Chondrocyte (in vitro differentiated cells): ENCODE measurements around the gene LSM3. TPM values are rescaled to one million over a fixed set of nuclear protein-coding genes. Genes with fewer than 3 reads are reported as not detected.
A peak's percentile ranks its signal among the peaks of the same experiment; 100 is the strongest.

Source experiments
- DNase-seq: peaks from one replicate; pipeline ENCODE4 v3.0.0; 2021; ENCODE audit warnings: mixed read lengths, low spot score
- H3K27ac Mint-ChIP-seq: one replicate; pipeline ENCODE4 v1.8.0; 2021; ENCODE audit warnings: mild to moderate bottlenecking, moderate library complexity, mixed read lengths; ENCODE audit not compliant: unreplicated experiment
- H3K27me3 Mint-ChIP-seq: 2 replicates; pipeline ENCODE4 v1.8.0; 2021; ENCODE audit warnings: low read depth, mixed read lengths
- H3K36me3 Mint-ChIP-seq: 2 replicates; pipeline ENCODE4 v1.8.0; 2021; ENCODE audit warnings: low read depth, mixed read lengths
- H3K4me1 Mint-ChIP-seq: 2 replicates; pipeline ENCODE4 v1.8.0; 2021; ENCODE audit warnings: low read depth, mild to moderate bottlenecking, mixed read lengths
- H3K4me3 Mint-ChIP-seq: one replicate; pipeline ENCODE4 v1.8.0; 2021; ENCODE audit warnings: mild to moderate bottlenecking, moderate library complexity, mixed read lengths; ENCODE audit not compliant: unreplicated experiment
- H3K9me3 Mint-ChIP-seq: 2 replicates; pipeline ENCODE4 v1.8.0; 2021; ENCODE audit warnings: low read depth, mixed read lengths
- total RNA-seq: library from RNA; stranded (reverse); gene quantifications from 3 replicates; pipeline ENCODE4 v1.2.1, GENCODE V29; 2021
- TF ChIP-seq, protein P1 (sequence below): fragments of 200-600 bp; sonication (generic); IDR thresholded peaks from 2 replicates; pipeline ENCODE4 v1.5.0; 2021; ENCODE audit warnings: antibody characterized with exemption, mild to moderate bottlenecking, moderate library complexity

LSM3 gene
- total RNA-seq, 1 donor from 2014 or later: 8.1 TPM

DNA sequence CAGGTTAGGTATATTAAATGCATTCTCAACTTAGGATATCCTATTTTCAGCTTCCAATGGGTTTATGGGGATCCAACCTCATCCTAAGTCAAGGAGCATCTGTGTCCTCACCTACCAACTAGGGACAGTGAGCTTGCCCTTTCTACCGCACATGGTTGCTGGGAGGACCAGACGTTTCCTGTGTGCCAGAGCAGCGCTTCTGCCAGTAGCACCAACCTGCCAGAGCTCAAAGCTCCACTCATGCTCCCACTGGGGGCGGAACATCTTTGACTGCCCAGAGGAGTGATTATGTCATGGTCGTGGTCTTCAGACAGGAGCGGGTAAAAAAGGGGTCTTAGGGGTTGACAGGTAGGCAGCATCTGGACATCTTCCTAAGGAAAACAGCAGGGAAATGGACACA, 25.0 kb upstream of the LSM3 start:
- Mint-ChIP-seq H3K4me1 (no peaks in the 10 kb centered on the region), H3K27ac (no peak overlapping the region), H3K9me3 (no peaks in the 10 kb centered on the region), H3K4me3 (no peak overlapping the region), H3K27me3 (no peaks in the 10 kb centered on the region), H3K36me3 (peaks cover 34% of the 10 kb centered on the region)
- TF ChIP-seq, protein P1, sequence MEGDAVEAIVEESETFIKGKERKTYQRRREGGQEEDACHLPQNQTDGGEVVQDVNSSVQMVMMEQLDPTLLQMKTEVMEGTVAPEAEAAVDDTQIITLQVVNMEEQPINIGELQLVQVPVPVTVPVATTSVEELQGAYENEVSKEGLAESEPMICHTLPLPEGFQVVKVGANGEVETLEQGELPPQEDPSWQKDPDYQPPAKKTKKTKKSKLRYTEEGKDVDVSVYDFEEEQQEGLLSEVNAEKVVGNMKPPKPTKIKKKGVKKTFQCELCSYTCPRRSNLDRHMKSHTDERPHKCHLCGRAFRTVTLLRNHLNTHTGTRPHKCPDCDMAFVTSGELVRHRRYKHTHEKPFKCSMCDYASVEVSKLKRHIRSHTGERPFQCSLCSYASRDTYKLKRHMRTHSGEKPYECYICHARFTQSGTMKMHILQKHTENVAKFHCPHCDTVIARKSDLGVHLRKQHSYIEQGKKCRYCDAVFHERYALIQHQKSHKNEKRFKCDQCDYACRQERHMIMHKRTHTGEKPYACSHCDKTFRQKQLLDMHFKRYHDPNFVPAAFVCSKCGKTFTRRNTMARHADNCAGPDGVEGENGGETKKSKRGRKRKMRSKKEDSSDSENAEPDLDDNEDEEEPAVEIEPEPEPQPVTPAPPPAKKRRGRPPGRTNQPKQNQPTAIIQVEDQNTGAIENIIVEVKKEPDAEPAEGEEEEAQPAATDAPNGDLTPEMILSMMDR: no peak
- DNase-seq: no peak

DNA sequence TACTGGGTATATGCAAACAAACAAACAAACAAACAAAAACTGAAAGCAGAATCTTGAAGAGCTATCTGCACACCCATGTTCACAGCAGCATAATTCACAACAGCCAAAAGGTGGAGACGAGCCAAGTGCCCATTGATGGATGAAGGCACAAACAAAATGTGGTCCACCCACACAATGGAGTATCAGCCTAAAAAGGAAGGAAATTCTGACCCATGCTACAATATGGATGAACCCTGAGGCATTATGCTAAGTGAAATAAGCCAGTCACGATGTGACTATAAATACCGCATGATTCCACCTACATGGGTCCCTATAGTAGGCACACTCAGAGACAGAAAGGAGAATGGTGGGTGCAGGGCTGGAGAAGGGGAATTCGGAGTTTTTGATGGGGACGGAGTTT, 24.3 kb upstream of the LSM3 start:
- H3K36me3 Mint-ChIP-seq: peaks cover 38% of the 10 kb centered on the region
- no peaks in the 10 kb centered on the region for H3K4me1 Mint-ChIP-seq
- no peak overlapping the region for H3K4me3 Mint-ChIP-seq
- no peaks in the 10 kb centered on the region for H3K9me3 Mint-ChIP-seq
- DNase-seq: no peak
- H3K27me3 Mint-ChIP-seq: no peaks in the 10 kb centered on the region
- TF ChIP-seq, protein P1: no peak
- peak overlapping the region; percentile 6 for H3K27ac Mint-ChIP-seq

DNA sequence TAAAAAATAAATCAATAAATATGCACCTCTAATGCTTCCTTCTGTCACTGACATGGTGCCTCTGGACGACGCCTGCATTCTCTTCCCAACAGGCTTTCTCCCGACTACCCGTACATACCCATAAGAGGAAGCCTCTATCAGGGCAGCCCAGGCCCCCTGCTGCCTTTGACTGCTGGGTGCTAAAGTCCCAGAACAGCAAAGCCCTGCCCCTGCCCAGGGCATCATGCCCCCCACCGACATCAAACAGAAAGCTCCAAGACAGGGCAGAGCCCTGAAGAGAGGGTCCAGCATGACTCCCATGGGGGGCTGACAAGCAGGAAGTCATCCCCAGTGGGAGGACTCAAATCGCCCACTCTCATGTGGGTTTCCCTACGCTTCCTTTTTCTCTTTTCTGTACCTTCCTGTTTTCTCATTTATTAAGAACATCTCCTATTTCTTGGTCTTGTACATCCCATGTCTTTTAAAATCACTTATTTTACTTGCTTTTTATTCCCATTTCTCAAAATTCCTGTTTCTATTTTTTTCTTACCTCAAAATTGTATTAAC, 23.6 kb upstream of the LSM3 start:
- no peak overlapping the region for H3K4me3 Mint-ChIP-seq
- DNase-seq: no peak
- no peaks in the 10 kb centered on the region for H3K4me1 Mint-ChIP-seq
- H3K27ac Mint-ChIP-seq: peak overlapping the region; percentile 12
- no peaks in the 10 kb centered on the region for H3K27me3 Mint-ChIP-seq
- peaks cover 42% of the 10 kb centered on the region for H3K36me3 Mint-ChIP-seq
- TF ChIP-seq, protein P1: no peak
- H3K9me3 Mint-ChIP-seq: no peaks in the 10 kb centered on the region

DNA sequence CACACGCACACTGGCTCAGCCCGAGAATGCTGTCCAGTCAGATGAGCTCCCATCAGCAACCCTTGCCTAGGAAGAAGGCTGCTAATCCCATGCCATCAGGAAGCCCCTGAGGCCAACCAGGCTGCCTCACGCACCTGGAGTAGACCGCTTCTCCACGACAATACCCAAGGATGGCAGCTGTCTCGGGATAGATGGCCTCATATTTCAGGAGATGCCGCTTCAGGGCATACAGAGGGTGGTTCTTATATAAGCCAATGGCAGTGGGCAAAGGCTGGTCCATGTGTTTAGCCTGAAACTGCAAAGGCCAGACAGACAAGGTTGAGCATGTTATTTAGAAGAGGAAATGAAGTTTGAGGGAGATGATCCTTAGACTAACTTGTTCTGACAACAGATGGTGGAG, 22.4 kb upstream of the LSM3 start:
- Mint-ChIP-seq H3K4me1 (no peaks in the 10 kb centered on the region), H3K27ac (peak overlapping the region; percentile 62), H3K9me3 (peaks cover 4% of the 10 kb centered on the region), H3K27me3 (no peaks in the 10 kb centered on the region), H3K4me3 (no peak overlapping the region), H3K36me3 (peaks cover 51% of the 10 kb centered on the region)
- DNase-seq: no peak
- TF ChIP-seq, protein P1: no peak

DNA sequence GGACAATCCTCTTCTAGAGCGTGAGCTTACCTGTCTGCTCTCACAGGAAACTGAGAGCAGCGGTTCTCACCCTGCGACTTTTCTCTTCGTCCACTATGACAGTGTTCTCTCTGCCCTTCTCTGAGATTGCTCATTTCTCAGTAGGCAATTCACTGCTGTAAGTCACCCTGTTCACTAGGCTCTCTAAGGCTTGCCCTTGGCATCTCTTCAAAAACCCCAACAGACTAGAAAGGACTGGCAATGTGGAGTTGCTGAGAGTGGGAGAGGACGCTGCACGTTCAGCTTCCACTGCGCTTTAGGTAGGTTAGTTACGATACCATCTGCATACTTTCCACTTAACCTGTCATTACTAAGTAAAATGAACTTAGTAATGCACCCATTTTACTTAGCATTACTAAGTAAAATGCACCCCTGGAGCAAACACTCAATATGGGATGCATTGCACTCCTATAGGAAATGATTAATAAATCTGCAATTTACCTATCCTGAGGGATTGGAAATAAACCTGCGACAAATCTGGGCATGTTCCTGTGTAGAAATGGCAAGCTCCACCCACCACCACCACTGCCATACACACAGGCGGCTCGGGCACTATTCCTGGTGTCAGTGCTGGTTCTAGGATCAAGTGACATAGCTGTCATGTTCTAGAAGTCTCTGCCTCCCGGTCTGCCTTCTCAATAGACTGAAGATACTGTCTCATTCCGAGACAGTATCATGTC, 21.6 kb upstream of the LSM3 start:
- DNase-seq: no peak
- H3K4me3 Mint-ChIP-seq: no peak overlapping the region
- H3K36me3 Mint-ChIP-seq: peaks cover 58% of the 10 kb centered on the region
- H3K9me3 Mint-ChIP-seq: peaks cover 12% of the 10 kb centered on the region
- H3K27me3 Mint-ChIP-seq: no peaks in the 10 kb centered on the region
- TF ChIP-seq, protein P1: no peak
- no peak overlapping the region for H3K27ac Mint-ChIP-seq
- no peaks in the 10 kb centered on the region for H3K4me1 Mint-ChIP-seq
